DLD1 (cell line): ENCODE results near the gene COL11A1.
"Not testable (repeated sequence)": the region's sequence is repeated elsewhere in the genome, so short reads cannot be mapped to it uniquely, and the experiment has no call there.

Experiments used
- in situ Hi-C: cut with HindIII; loops from 2 replicates; pipeline ENCODE4 v1.10.0; 2017; ENCODE audit warnings: low sequenced_read_pairs

COL11A1 gene

GRCh38 chr1:102840741-102841140 is 267.6 kb downstream of the COL11A1 start:
- in situ Hi-C loops, result no loop called here

GRCh38 chr1:102838016-102838415 is 270.3 kb downstream of the COL11A1 start:
- in situ Hi-C loops, result no loop called here

GRCh38 chr1:102837551-102837950 is 270.8 kb downstream of the COL11A1 start:
- in situ Hi-C loops, result no loop called here

- in situ Hi-C loops, result no loop called here
Measured at GRCh38 chr1:102836991-102837390, 271.3 kb downstream of the COL11A1 start.

- in situ Hi-C loops, result no loop called here
Measured at GRCh38 chr1:102834688-102835320, 273.5 kb downstream of the COL11A1 start.

GRCh38 chr1:102833151-102833550 is 275.2 kb downstream of the COL11A1 start:
- in situ Hi-C loops, result no loop called here

GRCh38 chr1:102826706-102827105 is 281.6 kb downstream of the COL11A1 start:
- in situ Hi-C loops, result not testable (repeated sequence)
